ENCODE measurements around the gene FKBP15.
"Not testable (repeated sequence)": the region's sequence is repeated elsewhere in the genome, so short reads cannot be mapped to it uniquely, and the experiment has no call there.

FKBP15 gene

DNA sequence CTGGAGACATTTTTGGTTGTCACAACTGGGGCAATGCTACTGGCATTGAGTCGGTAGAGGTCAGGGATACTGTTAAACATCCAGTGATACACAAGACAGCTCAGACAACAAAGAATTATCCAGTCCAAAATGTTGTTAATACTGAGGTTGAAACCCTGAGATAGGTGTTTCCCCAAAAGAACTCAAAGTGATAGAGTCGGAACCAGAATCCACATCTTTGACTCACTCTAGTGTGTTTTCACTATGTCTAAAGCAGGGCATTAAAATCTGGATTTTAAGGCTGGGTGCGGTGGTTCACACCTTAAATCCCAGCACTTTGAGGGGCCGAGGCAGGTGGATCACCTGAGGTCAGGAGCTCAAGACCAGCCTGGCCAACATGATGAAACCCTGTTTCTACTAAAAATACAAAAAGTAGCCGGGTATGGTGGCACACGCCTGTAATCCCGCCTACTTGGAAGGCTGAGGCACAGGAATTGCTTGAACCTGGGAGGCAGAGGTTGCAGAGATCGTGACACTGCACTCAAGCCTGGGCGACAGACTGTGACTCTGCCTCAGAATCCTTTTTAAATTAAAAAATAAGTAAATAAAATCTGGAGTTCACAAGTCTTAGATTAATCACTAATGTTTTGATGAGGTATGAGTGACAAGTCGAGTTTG, 17.3 kb upstream of the FKBP15 start:
- no peak overlapping the region for H3K4me3 ChIP-seq (ENCODE audit: low read length)
- DNase-seq (ENCODE audit: low read depth, low spot score) = no peak

GRCh38 chr9:113237026-113237425, 15.9 kb upstream of the FKBP15 start:
- DNase-seq (ENCODE audit: low read depth, low spot score) = no peak
- no peak overlapping the region for H3K4me3 ChIP-seq (ENCODE audit: low read length)

- DNase-seq (ENCODE audit: low read depth, low spot score) = not testable (repeated sequence)
Measured at GRCh38 chr9:113235701-113236255, 14.7 kb upstream of the FKBP15 start.

GRCh38 chr9:113231701-113232100, 10.6 kb upstream of the FKBP15 start:
- H3K4me3 ChIP-seq (ENCODE audit: low read length) = no peak overlapping the region
- no peak for DNase-seq (ENCODE audit: low read depth, low spot score)

More at GRCh38 chr9:113235701-113236255, 14.7 kb upstream of the FKBP15 start:
- H3K4me3 ChIP-seq (ENCODE audit: low read length) = not testable (repeated sequence)

- H3K4me3 ChIP-seq (ENCODE audit: low read length) = no peak overlapping the region
- DNase-seq (ENCODE audit: low read depth, low spot score) = peak; percentile 58
Measured at GRCh38 chr9:113228130-113228665, 7.1 kb upstream of the FKBP15 start.

- DNase-seq (ENCODE audit: low read depth, low spot score) = no peak
- no peak overlapping the region for H3K4me3 ChIP-seq (ENCODE audit: low read length)
Measured at GRCh38 chr9:113227436-113227835, 6.4 kb upstream of the FKBP15 start.

DNA sequence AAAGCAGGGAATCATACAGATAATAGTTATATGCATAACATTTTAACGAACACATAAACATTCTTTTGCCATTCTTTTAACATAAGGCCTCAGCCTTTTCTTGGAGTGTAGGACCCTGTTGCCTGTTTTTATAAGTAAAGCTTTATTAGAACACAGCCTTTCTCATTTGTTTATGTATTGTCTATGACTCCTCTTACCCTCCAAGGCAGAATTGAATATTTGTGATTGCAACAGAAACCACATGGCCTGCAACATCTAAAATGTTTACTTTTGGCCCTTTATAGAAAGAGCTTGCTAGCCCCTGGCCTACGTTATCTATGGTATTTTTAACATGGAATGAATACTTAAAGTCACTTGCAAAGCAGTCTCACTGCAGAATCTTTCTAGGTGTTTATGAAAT, 2.9 kb upstream of the FKBP15 start:
- no peak for DNase-seq (ENCODE audit: low read depth, low spot score)
- H3K4me3 ChIP-seq (ENCODE audit: low read length) = no peak overlapping the region

DNA sequence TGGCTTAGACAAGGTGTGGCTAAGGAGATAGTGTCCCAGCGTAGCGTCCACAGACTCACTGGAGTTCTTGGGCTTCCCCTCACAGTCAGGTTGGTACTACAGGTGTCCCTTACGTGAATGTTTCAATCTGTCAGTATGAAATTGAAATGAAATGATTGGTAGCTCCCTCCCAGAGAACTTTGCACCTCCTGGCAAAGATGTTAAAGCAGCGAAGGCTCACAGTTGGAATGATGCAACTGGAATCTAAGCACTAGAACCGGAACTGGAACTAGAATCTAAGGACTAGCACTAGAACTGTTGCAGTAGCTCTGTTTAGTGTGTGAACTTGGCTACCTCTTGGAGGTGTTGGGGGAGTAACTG, 1.4 kb upstream of the FKBP15 start:
- DNase-seq (ENCODE audit: low read depth, low spot score) = no peak
- H3K4me3 ChIP-seq (ENCODE audit: low read length) = peak overlapping the region; percentile 99

DNA sequence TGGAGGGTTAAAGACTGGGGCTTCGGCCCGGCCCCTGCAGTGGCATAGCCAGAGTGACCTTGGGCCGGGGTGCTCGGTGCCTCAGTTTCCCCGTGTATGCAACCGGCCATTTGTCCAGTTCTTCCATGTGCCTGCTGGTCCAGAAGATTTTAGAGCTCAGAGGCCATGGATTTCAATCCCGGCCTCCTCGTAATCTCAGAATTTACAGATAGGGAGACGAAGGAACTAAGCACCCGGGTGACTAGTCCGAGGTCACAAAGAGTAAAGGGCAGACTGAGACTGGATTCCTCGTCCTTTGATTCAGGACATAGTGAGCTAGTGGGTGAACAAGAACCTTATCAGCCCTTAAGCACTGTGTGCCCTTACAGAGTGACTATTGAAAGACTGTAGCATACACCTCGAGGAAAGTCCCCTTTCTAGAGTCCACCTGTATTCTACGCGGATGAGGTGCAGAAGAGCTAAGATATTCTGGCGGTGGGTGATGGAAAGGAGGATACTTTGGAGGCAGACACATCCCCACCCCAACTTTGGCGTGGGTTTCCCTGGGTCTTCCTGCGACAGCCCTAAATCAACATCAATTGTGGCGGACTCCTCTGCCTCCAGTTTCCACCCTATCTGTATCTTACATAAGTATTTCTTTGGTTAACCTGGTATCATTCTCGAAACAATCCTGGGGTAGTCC, 864 bp upstream of the FKBP15 start:
- H3K4me3 ChIP-seq (ENCODE audit: low read length) = peak overlapping the region; percentile 99

DNA sequence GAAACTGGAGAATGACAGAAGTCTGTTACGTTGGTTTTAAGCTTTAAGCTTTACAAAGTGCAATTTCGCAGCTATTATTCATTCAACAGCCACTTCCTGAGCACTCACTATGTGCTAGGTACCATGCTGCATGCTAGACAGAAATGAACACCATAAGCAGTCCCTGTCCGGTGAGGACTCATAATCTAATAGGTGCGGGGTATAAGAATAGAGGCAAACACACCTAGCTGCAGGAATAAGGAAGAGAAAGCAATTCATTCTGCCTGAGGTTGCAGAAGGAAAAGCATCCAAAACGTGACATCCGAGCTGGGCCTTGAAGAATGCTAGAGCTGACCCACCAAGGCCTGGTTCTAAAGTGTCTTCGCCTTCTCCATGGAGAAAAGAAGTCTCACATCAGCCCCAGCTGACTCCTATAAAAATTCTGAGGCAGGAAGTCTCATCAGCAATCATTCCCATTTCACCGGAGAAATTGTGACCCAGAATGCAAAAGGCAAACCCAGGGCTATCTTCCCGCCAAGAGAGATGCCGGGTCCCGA, 542 bp downstream of the FKBP15 start:
- no peak for DNase-seq (ENCODE audit: low read depth, low spot score)
- H3K4me3 ChIP-seq (ENCODE audit: low read length) = peak overlapping the region; percentile 99

More for the DNA sequence above, 864 bp upstream of the FKBP15 start:
- no peak for DNase-seq (ENCODE audit: low read depth, low spot score)

DNA sequence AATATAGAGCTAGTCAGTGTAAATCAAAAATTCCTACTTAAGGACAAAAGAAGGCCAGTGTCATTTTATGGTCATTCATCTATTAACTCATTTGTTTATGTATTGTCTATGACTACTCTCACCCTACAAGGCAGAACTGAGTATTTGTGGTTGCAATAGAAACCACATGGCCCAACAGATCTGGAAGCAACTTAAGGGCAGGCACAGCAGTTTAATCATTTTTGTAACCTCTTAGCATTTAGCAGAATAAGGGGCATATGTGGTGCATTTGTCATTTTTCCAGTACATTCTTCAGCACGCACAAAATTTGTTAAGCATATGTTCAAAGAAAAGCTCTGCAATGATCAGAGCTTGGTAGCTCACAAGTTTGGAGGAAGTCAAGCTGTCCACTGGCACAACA, 1.1 kb downstream of the FKBP15 start:
- H3K4me3 ChIP-seq (ENCODE audit: low read length) = peak overlapping the region; percentile 99
- peak; percentile 17 for DNase-seq (ENCODE audit: low read depth, low spot score)

- no peak for DNase-seq (ENCODE audit: low read depth, low spot score)
- H3K4me3 ChIP-seq (ENCODE audit: low read length) = peak overlapping the region; percentile 99
Measured at GRCh38 chr9:113219186-113219936, 1.7 kb downstream of the FKBP15 start.

- no peak for DNase-seq (ENCODE audit: low read depth, low spot score)
- no peak overlapping the region for H3K4me3 ChIP-seq (ENCODE audit: low read length)
Measured at GRCh38 chr9:113216406-113216805, 4.7 kb downstream of the FKBP15 start.

- H3K4me3 ChIP-seq (ENCODE audit: low read length) = no peak overlapping the region
- DNase-seq (ENCODE audit: low read depth, low spot score) = no peak
Measured at GRCh38 chr9:113215132-113215531, 5.9 kb downstream of the FKBP15 start.

GRCh38 chr9:113210815-113211214, 10.3 kb downstream of the FKBP15 start:
- DNase-seq (ENCODE audit: low read depth, low spot score) = no peak
- H3K4me3 ChIP-seq (ENCODE audit: low read length) = no peak overlapping the region

DNA sequence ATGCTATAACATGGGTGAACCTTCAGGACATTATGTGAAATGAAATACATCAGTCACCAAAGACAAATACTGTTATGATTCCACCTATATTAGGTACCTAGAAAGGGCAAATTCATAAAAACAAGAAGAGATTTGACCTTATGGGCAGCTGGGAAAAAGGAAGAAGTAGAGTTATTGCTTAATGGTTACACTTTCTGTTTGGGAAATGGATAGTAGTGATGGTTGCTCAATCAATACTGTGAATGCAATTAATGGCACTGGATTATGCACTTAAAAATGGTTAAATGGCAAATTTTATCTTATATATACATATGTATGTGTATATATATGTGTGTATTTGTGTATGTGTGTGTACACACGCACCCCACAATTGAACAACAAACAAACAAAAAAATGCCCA, 15.2 kb downstream of the FKBP15 start:
- no peak overlapping the region for H3K4me3 ChIP-seq (ENCODE audit: low read length)
- DNase-seq (ENCODE audit: low read depth, low spot score) = no peak

GRCh38 chr9:113205432-113205831, 15.6 kb downstream of the FKBP15 start:
- DNase-seq (ENCODE audit: low read depth, low spot score) = no peak
- H3K4me3 ChIP-seq (ENCODE audit: low read length) = no peak overlapping the region

GRCh38 chr9:113199683-113200329, 21.3 kb downstream of the FKBP15 start:
- no peak overlapping the region for H3K4me3 ChIP-seq (ENCODE audit: low read length)
- DNase-seq (ENCODE audit: low read depth, low spot score) = no peak

DNA sequence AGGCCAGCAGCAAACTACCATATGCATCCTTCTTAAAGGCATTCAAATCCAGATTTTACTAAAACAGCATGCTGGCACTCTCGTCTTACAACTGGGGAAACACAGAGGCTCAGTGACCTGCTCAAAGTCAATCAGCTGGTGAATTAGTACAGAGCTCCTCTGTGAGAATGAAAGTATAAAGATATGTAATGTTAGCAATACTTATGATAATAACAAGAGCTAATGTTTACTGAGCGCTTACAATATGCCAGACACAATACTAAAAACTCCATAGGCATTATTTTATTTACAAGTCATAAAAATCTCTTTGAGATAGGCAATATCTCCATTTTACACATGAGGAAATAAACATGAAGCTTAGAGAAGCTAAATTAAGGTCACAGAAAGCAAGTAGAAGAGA, 28.6 kb downstream of the FKBP15 start:
- no peak for DNase-seq (ENCODE audit: low read depth, low spot score)
- no peak overlapping the region for H3K4me3 ChIP-seq (ENCODE audit: low read length)

Measured in Jurkat, Clone E6-1 (cell line).